Iris pigment epithelial cell (primary cell): Measurements from ENCODE around the gene ZNF514.

Experiments used
- DNase-seq: peaks from one replicate; pipeline ENCODE4 v3.0.0-alpha.2; 2011; ENCODE audit warnings: low read depth

ZNF514 gene

DNA sequence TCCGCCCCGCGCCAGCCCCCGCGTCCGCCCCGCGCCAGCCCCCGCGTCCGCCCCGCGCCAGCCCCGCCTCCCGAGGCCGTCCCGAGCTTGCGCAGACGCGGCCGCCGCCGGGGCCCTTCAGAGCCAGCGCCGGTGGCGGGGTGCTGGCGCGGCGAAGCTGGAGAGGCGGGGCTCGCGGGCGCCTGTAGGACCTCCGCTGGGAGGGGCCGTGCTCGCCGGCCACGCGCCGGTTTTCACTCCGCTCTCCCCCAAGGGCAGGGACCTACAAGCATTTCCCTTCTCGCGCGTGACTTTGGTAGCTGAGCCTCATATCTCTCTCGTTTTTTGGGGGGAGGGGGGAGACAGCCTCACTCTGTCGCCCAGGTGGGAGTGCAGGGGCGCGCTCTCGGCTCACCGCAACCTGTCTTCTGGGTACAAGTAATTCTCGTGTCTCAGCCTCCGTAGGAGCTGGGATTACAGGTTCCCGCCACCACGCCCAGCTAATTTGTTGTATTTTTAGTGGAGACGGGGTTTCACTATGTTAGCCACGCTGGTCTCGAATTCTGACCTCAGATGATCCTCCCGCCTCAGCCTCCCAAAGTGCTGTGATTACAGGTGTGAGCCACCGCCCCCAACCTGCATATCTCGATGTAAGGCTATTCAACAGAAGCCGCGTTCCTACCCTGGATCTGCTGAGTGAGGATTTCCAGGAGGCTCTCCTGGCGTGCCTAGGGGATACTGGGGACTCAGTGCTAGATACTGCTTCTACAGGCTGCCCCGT lies at the start of gene ZNF514:
Gene ZNF514, minus strand, starts transcription at position 159 of the 760 bp plus-strand sequence. CDS start 6,595 bp downstream, outside the sequence.
- peak; percentile 87 for DNase-seq

DNA sequence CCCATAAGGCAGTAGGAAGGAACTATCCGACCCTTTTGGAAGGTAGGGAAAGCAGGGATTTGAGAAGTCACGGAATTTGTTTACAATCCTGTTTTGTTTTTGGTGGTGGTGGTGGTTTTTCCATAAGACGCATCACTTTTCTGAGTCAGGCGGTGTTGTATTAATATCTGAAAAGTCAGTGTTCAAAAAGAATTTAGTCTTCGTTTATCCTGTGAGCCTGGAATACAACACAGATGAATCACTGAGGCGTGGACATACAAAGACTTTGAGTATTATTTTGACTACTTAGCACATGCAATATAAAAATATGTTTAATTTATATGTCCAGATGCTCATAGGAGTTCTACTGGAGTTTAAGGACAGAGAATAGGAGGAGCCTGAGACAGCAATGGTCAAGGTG lies 48.5 kb upstream of the ZNF514 start:
- peak; percentile 55 for DNase-seq

DNA sequence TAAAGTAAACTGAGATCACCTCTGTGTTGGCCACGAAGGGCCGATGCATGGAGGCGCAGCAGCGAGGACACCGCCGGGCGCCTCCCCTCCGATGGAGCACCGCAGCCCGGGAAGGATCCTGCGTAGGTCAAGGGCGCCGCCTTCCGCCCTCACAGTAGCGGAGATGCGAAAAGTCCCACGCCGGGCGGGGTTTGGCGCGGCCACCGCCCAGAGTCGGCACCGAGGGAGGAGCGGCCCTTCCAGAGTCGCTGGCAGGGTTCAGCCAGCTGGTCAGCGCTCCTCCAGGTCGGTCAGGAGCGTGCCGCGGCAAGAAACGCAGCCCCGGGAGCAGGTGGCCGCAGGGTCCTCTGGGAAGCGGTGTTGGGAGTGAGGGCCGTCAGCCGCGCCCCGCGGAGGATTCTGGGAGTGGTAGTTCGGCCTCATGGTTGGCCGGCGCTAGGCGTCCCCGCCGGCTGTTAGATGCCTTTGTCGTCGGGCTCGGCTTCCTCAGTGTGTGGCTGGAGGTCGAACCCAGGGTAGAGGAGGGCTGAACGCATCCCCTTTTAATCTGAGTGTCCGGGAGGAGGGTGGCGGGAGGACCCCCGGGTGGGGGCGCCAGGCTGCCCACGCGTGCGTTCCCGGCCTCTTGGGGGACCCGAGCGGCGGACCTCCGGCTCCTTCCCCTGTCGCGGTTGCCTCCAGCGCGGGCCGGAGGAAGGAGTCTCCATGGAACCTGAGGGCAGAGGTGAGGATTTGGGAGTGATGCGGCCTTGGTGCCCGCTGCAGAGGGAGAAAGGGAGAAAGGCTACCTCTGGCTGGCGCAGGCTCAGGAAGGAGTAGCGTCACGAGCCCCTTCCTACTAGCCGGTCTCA lies 47.7 kb upstream of the ZNF514 start, which contains the start of gene ZNF892:
Gene ZNF892, plus strand, starts transcription at position 411 of the 851 bp plus-strand sequence. Its CDS starts 295 bp downstream, at position 706.
- peak; percentile 91 for DNase-seq

DNA sequence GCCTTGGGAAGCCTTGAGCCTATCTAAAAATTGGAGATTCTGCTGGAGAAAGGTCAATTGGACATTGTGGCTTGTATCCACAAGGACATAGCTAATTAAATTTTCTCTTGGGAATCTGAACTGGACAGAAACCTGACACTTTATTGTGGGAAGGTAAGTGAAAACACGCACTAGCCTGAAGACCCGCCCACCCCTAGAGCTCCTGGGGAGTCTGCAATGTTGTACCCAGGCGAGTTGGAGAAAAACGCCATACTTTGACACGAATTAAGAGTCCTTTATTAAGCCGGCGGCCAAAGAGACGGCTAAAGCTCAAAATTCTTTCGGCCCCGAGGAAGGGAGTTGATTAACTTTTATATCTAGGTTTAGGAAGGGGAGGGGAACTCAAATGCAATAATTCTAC lies 46.4 kb upstream of the ZNF514 start:
- no peak for DNase-seq

DNA sequence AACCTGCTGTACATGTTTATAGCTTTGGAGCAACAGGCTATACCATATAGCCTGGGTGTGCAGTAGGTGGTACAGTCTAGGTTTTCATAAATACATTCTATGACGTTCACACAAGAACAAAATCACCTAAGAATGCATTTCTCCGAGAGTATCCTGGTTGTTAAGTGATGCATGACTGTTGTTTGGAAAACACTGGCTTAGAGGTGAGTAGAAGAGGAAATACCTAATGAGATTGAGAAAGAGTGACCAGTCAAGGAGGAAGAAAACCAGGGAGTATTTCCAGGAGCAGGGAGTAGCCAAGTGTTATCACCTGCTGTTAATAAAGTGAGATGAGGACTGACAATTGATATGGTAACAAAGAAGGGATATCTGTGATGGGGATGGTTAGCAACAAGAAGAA lies 44.7 kb upstream of the ZNF514 start:
- DNase-seq = no peak

DNA sequence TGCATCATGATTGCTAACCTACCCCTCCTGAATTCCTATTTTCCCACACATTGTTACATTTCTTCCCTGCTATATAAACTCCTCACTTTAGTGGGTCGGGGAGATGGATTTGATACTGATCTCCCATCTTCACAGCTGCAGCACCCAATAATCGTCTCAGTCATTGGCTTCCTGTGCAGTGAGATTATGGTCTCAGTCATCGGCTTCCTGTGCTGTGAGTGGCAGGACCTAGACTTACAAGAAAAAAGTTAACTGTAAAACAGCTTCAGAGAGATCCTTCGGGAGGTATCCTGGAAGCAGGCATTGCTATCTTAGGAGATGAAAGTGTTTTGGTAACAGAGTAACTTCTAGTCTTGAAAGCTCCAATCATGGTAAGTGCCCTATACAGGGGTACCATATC lies 44.3 kb upstream of the ZNF514 start:
- DNase-seq = no peak

DNA sequence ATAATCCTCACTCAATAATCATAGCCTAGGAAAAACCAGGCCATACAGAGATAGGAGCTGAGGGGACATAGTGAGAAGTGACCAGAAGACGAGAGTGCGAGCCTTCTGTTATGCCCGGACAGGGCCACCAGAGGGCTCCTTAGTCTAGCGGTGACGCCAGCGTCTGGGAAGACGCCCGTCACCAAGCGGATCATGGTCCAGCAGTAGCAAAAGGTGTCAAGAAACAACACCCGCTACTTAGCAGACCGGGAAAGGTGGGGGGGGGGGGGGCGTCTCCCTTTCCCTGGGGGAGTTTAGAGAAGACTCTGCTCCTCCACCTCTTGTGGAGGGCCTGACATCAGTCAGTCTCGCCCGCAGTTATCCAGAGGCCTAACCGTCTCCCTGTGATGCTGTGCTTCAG lies 33.3 kb upstream of the ZNF514 start:
- peak; percentile 12 for DNase-seq

DNA sequence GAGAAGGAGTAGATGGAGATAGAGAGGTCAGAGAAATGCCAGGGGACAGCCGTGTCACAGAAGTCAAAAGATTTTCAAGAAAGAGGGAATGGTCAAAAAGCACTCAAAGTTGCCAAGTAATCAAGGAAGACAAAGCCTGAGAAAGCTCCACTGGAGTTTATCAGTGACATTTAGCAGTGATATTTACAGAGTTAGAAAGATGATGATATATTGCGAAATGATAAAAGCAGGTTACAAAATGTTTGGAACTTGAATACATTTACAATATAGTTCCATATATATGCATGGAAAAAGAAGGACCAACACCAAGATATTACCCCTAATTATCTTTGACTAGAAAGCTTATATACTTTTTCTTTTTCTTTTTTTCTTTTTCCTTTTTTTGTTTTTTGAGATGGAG lies 26.3 kb upstream of the ZNF514 start:
- no peak for DNase-seq

DNA sequence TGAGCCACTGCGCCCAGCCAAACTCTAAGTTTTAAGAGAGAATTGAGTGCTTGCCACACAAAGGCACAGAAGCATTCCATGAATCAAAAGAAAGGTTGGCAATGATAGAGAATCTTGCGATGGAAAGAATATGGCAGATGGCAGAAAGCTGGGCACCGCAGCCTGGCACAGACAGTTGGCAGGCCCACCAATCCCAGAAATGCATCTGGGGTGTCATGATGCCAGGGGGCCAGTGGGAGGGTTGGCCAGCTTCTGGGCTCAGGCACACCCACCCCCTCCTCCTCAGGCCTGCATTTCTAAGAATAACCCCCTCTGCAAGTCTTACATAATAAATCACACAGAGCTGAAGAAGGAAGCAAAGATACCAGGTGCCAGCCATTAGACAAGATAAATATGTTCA lies 25.5 kb upstream of the ZNF514 start:
- no peak for DNase-seq

DNA sequence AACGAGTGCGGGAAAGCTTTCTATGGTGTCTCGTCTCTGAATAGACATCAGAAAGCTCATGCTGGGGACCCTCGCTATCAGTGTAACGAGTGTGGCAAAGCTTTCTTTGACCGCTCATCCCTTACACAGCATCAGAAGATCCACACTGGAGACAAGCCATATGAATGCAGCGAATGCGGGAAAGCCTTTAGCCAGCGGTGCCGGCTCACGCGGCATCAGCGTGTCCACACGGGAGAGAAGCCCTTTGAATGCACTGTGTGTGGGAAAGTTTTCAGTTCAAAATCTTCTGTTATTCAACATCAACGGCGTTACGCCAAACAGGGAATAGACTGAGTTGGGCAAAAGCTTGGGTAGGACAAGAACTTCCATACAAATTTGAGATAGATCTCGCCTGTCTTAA lies 22.1 kb upstream of the ZNF514 start:
- no peak for DNase-seq

DNA sequence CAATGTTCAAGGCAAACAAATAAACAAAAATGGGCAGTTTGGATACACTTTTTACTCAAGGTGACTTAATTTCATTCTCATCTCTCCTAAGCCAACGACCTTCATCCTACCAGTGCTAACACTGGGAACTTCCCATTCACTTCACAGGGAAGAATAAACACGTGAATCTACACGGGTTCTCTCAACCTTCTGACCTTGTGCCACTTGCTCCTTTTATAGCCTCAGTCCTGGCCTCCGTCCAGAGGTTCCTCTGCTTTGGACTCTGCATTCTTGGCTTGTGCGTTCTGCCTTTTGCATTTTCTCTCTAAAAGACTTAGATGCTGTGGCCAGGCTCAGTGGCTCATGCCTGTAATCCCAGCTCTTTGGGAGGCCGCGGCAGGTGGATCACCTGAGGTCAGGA lies 19.8 kb upstream of the ZNF514 start:
- DNase-seq = no peak

DNA sequence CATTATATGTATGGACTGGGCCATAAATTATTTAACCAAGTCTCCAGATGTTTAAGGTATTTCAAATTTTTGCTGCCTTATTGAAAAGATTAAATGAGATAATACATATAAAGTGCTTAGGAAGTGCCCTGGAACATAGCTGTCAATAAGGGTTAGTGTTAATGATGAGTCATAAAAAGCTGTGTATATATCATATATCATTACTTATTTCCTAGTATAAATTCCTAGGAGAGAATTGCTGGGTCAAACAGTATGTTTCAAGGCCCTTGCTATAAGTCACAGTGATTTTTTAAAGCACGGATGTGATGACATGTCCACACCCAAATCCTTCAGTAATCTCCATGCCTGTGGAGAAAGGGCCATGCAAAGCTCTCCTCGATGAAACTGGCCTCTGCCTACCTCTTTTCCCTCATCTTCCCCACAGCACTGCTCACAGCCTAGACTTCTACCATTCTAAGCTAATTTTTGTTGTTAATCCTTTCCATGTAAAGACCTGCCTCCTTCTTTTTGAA lies 14.4 kb upstream of the ZNF514 start:
- peak; percentile 52 for DNase-seq

DNA sequence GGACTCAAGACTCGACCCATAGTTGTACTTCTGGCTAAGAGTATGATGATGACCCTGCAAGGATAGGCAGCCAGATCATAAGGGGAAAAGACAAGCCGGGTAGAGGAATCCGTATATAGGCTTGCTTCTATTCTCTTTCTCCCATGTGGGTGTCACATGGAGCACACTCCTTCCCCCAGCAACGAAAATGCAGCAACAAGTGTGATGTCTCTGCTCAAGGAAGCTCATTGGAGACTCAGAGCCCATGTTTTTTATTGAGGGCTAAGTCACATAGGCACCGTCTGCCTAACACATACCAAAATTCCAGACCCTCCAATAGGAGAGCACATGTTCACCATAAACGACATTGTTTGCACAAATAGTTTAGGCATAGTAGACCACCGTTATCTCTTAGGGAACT lies 12.3 kb upstream of the ZNF514 start:
- DNase-seq = no peak

DNA sequence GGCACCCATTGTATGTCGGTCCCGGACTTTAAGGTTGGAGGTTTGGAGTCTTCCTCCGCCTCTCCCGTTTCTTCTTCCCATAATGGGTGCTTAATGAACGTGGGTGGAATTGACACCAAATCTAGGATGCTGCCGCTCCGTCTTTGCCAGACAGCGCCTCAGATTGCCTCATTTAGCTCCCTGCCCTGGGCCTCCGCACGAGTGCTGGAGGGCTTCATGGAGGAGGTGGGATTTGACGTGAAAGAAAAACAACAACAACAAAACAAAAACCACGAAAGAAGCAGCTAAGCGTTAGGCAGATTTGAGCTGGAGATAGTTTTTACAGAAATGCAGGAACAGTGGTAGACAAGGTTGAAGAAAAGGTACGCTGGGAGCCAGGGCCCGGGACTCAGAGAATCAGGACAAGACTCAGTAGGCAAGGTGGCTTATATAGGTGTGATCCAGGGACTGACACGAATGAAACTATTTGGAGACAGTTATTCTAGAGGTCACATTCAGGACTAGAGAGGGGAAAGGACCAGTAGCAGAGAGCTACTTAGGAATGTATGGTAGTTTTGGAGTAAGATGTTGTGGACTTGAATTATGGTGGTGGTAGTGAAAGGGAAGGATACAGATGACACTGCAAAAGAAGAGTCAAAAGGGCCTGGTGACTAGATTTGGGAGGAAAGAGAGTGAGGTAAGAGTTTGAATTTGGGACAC lies 6.6 kb upstream of the ZNF514 start:
- no peak for DNase-seq

DNA sequence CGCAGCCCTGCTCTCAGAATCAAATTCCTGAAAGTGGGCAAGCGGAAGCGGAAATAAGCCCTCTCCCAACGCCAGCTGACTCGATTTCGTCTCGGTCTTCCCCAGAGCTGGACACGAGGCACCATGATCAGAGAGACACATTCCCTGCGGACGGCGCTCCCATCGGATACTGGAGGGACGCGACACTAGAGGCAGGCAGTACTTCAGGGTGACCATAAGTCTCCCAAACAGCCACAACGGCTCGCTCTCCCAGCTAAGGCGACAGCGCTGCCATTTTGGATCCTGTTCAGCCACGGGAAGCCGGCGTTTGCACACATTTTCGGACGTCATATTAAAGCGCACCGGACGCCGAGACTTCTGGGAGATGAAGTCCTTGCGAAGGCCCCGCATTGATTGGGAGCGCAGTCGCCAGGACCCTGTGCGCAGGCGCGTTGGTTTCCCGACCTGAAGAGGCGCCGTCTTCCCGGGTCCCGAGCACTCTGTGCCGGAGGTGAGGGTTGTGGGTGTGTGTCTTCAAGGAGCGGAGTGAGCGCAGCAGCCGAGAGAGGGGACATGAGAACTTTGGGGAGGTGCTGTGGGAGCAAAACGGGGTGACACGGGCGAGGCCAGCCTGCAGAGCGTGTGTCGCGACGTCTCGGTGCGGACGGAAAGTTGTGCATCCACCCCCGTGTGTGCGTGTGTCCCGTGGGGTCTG lies 5.9 kb upstream of the ZNF514 start, which contains the start of gene ZNF2:
Gene ZNF2, plus strand, starts transcription at position 439 of the 694 bp plus-strand sequence. CDS start 10,418 bp downstream, outside the sequence.
- peak; percentile 99 for DNase-seq

DNA sequence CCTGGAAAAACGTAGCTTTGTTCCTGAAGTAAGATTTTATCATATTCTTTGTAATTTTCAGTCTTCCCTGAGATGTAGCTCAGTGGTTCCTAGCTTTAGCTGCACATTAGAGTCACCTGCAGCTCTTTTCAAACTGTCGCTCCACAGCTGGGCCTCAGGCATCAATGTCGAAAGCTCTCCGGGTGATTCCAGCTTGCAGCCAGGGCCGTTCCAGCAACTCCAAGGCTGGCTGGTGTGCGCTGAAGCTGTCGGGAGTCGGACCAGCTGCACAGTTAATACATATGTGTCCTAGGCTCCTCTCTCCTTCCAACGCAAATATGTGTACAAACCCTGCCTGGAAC lies 5.4 kb upstream of the ZNF514 start:
- no peak for DNase-seq

DNA sequence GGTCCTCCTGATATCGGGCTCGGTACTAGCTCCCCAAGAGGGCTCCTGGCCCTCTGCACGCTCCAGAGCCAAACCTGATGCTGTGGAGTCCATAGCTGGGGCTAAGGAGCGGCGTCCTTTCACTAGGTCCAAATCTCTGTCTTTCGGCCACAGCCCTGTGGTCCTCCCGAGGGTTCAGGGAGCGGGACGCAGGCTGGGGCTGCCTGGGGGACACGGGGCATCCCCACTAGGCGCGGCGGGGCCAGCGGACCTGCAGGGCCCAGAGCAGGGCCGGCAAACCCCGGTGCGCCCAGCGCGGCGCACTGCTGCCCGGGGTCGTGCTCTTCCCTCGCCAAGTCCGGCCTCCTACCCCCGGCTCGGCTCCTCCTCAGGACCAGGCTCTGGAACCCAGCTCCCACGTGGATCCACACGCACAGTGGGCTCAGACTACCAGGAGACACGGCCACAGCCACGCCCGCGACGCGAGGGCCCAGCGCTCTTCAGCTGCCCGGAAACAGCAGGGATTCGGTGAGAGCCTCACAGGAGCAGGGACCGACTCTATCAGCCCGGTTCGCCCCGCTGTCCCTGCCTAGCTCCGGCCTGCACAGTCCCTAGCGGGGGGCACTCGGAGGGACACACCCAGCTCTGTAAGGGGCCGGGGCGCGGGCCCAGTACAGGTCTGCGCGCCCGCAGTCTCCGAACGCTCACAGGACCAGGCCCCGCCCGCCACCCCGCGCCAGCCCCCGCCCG lies 593 bp downstream of the ZNF514 start:
- DNase-seq = peak; percentile 53

DNA sequence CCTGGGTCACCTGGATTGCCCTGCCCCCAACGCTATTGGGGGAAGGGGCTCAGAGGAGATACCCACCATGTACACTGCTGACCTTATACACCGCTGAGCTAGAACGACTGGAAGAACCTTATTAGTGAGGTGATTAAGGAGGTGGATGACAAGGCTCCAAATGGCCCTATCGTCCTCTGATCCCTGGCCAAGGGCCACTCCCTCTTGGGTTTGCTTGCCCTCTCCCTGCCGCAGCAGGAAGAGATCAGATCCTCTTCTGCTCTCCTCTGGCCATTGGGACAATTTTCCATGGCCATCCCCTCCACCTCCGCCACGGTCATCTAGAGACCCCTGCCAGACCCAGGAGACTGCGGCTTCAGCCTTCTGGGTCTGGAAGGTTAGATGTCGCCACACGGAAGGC lies 1.2 kb downstream of the ZNF514 start:
- no peak for DNase-seq

DNA sequence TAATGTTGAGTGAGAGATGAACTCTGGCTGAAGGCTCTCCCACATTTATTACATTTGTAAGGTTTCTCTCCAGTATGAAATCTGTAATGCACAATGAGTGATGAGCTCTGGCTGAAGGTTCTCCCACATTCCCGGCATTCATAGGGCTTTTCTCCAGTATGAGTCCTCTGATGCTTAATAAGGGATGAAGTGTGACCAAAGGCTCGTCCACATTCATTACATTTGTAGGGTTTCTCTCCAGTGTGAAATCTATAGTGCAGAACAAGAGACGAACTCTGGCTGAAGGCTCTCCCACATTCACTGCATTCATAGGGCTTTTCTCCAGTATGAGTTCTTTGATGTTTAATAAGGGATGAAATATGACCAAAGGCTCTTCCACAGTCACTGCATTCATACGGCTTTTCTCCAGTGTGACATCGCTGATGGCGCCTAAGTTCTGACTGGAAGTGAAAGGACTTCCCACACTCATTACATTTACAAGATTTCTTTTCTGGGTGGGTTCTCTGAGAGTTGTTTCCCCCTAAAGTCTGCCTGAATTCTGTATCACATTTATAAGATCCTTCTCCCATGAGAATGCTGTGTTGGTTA lies 10.2 kb downstream of the ZNF514 start:
- DNase-seq = no peak

DNA sequence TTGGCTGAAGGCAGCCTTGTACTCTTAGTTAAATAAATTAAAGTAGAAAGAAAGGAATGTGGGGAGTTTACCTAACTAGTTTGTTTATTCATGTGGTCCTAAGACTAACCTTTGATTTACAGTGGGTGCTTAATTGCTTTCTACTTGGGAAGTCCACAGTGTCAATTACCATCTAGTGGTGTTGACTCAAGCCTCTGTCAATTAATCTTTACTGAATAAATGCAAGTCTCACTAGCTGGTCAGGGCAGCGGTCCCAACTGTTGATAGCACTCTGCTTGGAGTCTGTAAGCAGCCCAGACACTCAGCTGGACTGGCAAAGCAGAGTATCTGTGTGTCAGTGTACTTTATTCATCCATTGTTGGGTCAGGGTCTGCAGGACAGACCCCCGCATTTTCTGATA lies 15.8 kb downstream of the ZNF514 start:
- no peak for DNase-seq

DNA sequence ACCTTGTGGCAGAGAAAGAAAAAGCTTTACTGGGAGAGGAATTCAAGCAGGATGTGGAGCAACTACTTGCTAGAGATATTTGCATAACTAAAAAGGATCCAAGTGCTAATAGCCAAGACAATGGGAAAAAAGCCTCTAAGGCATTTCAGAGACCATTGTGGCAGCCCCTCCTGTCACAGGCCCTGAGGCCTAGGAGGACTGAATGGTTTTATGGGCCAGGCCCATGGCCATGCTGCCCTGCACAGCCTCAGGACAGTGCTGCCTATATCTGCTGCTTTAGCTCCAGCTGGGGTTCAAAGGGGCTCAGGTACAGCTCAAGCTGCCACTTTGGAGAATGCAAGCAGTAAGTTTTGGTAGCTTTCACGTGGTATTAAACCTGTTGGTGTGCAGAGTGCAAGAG lies 20.9 kb downstream of the ZNF514 start:
- no peak for DNase-seq
